Right renal pelvis (tissue), 4 donors: Measurements from ENCODE around the gene PEX1. TPM values are rescaled to one million over a fixed set of nuclear protein-coding genes. Genes with fewer than 3 reads are reported as not detected.
"Not testable (repeated sequence)": the region's sequence is repeated elsewhere in the genome, so short reads cannot be mapped to it uniquely, and the experiment has no call there.

Experiments used
- DNase-seq, 4 donors: peaks; one replicate each; pipeline ENCODE4 v3.0.0-alpha.2; 2013; ENCODE audit warnings: low read depth in 4 of 4, low spot score in 3 of 4, missing footprints in 1 of 4
- polyA plus RNA-seq, 4 donors: library from polyadenylated mRNA; unstranded; fragments of 120-200 nt; gene quantifications; one replicate each; pipeline ENCODE4 v1.2.1, GENCODE V29; 2013; ENCODE audit not compliant: insufficient read length in 4 of 4

The PEX1 gene
- polyA plus RNA-seq, result 10 to 100 TPM; 30.5 to 40.1 (median 35.9) TPM

DNA sequence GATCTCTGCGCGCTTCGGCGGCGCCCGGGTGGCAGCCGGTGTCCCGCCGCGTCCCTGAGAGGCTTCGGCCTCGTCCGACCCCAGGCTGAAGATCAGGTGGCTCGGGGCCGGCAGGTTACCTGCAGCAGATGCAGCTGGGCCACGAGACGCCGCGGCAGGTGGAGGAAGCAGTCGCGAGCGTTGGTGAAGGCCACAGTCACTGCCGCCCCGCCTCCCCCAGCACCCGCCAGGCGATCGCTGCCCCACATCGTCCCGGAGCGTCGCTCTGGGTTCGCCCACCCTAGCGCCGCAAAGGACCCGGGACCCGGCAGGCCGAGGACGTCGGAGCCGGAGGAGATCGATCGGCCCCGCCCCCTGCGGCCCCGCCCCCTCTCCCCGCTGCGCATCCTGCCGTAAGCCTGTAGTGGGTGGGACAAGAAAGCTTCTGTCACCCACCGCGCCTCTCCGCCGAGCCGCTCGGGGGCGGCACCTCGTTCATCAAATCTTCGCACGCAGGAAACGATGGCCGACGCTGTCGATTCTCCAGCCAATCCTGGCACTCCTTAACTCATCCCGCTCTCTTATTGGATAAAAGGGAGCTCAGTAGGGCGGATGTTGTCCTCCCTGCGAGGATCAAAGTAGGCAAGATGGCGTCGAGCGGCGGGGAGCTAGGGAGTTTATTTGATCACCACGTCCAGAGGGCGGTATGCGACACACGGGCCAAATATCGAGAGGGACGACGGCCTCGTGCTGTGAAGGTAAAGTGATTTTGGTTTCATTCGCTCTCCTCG lies at the start of gene PEX1, which contains the start of gene RBM48:
Gene PEX1 (minus strand): TSS at position 333 of the 770 bp plus-strand sequence. CDS start 85 bp downstream, at position 248.
Gene RBM48 (plus strand): TSS at position 608 of the 770 bp plus-strand sequence. CDS start 19 bp downstream, at position 627.
- DNase-seq, result peak; percentile 89 to 98 (median 96)

DNA sequence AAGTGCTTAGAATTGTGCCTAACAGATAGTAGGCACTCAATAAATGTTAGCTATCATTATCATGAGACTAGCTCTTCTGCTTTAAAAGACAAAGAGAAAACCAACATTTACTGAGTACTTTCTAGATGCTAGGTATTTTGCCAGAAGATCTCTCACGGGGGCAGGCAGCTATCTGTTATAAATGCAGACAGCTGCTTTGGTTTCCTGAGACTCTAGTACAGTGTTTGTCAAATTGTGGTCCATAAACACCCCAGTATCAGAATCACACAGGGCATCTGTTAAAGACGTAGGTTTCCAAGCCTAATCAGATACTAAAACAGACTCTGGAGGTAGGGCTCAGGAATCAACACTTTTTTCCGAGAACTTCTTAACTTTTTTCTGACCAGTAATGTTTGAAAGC lies 48.0 kb upstream of the PEX1 start:
- no peak for DNase-seq

- no peak for DNase-seq
Observed at GRCh38 chr7:92569137-92569536, 40.8 kb upstream of the PEX1 start.

- DNase-seq, result no peak
Observed at GRCh38 chr7:92567460-92567859, 39.1 kb upstream of the PEX1 start.

DNA sequence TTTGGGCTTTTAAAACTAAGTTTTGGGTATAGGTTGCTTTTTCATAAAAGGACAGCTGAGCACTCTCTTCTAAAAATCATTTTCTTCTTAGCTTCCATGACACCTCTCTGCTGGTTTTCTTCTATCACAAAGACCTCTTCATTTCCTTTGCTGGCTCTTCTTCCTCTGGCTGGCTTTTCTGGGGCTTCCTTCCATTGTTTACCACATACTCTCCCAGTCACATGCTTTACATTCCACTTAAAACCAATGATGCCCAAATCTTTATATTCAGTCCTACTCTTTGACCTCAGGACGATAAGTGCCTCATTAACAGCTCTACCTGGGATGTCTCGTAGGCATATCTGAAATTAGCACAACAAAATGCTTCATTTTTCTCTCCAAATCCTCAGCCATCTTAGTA lies 35.0 kb upstream of the PEX1 start:
- DNase-seq, result no peak

DNA sequence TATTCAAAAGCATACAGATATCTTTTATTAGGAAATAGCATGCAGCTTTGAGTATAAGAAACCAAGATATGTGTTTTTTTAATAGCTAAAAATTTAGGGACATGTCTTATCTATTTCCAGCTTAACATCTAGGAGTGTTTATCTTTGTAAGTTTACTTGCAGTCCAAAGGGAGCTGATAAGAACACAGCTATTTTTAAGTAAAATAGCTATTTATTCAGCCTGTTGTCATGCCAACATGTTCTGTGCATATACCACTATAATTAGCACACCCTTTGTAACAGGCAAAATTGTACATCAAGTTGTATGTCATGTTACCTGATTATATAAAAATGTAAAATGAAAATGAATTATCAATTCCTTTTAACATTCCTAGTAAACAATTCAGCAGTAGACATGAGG lies 32.3 kb upstream of the PEX1 start:
- DNase-seq, result no peak

GRCh38 chr7:92557808-92558362 lies 29.6 kb upstream of the PEX1 start:
- DNase-seq, result no peak

DNA sequence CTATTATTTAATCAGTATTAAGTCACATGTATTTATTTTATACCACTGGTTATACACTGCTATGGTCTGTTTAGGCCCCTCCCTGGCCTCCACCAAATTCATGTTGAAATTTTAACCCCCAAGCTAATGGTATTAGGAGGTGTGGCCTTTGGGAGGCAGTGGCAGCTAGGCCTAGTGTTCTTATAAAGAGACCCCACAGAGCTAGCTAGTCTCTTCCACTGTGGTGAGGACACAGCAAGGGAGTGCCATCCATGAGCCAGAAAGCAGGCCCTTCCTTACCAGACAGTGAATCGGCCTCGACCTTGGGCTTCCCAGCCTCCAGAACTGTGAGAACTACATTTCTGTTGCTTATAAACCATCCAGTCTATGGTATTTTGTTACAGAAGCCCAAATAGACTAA lies 28.9 kb upstream of the PEX1 start:
- DNase-seq, result no peak

- DNase-seq, result no peak
Observed at GRCh38 chr7:92550194-92550593, 21.9 kb upstream of the PEX1 start.

DNA sequence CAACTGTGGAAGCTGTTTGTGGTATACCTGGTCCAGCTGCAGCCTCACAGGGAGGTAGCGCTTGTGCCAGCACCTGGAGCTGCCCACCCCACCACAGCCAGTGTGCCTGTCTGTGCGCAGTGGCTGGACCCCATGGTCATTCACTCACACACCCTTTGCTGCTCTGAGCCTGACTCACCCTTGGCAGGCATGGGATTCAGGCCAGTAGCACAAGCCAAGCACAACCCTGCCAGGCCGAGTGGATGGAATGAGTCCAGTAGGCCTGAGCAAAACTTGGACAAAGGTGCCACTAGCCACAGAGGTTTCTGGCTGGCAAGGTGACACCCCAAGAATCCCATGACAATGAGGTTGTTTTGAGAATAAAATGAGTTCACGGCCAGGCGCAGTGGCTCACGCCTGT lies 19.3 kb upstream of the PEX1 start:
- DNase-seq, result no peak

- no peak for DNase-seq
Observed at GRCh38 chr7:92546856-92547497, 18.7 kb upstream of the PEX1 start.

GRCh38 chr7:92545116-92545515 lies 16.8 kb upstream of the PEX1 start:
- not testable (repeated sequence) for DNase-seq

DNA sequence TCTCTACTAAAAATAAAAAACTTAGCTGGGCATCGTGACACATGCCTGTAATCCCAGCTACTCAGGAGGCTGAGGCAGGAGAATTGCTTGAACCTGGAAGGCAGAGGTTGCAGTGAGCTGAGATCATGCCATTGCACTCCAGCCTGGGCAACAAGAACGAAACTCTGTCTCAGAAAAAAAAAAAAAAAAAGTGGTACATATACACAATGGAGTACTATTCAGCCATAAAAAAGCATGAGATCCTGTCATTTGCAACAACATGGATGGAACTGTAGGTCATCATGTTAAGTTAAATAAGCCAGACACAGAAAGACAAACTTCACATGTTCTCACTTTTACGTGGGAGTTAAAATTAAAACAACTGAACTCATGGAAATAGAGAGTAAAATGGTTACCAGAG lies 15.2 kb upstream of the PEX1 start:
- DNase-seq, result not testable (repeated sequence)

DNA sequence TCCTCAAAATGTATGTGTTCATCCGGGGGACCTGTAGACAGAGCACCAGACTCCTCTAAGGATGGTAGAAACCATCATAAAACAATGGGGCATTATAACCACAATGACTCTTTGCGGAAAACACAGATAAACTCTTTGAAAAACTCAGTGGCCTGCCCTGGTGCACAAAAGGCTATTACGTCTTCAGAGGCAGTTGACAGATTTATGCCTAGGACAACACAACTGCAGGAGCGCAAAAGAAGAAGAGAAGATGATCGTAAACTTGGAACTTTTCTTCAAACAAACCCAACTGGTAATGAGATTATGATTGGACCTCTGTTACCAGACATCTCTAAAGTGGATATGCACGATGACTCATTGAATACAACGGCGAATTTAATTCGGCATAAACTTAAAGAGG lies 6.3 kb upstream of the PEX1 start:
- DNase-seq, result no peak

DNA sequence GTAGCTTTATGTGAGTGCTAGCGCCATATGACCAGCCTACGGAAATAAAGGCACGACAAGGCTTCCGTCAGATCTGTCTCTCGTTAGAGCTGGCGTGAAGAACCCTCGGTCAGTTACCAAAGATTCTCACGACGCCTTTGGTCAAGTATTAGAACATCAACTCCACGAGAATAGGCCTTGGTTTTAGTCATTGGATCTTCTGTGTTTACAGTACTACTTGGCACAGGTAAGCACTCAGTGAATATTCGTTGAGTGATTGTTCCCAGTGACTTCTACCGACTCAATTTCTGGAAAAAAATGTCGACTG lies 591 bp upstream of the PEX1 start:
- DNase-seq, result no peak

DNA sequence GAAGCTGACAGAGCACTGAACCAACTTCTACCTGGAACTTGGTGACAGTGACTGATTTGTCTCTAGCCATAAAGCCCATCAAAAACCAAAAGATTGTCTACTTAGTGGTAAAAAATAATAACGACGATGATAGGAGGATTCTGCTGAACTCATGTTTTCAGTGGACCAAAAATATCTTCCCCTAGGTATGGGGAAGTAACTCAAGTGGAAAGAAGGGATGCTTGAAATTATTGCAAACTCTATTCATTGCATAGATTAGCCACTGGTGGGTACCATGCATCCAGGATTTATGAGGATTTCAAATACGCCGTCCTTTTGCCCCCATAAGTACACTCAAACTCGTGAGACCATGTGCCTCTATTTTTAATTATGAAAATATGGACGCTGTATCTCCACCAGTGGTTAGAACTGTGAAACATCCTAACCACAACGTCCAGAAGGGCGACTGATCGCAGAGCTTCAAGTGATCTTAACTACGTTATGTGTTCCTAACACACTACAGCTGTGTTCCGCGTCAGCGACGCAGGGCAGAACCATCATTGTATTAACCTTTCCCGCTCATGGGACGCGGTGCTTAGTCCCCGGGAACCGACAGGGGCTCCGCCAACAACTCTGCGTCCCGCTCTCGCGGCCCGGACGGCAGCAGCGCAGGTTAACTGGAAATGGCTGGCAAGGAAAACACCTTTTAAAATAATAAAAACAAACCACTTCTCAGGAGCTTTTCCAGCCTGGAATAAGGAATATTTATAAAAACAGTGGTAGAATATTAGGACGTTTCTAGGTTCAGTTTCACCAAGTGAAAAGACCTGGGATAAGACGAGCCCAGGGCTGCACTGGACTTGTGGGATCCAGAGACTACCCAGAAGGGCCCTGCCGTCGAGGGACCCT lies 776 bp downstream of the PEX1 start:
- DNase-seq, result peak; percentile 5 to 34 (median 29)

GRCh38 chr7:92523110-92523509 lies 5.2 kb downstream of the PEX1 start:
- no peak for DNase-seq

GRCh38 chr7:92520024-92520423 lies 8.3 kb downstream of the PEX1 start:
- no peak for DNase-seq

DNA sequence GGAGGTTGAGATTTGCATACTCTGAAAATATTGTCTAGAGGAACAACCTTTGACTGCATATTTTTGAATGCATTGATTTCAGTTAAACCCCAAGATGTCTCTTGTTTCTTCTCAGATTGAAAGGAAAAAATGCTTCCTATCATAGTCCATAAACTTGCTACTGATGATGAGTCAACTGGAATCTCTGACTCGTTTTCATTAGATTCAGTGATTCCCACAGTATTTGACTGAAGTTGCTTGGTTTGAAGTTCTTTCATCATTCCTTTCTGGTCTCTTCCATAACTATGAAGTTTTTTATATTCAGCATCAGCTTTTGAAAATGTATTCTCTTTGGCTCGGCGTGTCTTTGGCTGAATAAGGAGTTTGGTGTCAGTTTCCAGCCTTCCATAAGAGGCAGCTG lies 10.7 kb downstream of the PEX1 start:
- no peak for DNase-seq

DNA sequence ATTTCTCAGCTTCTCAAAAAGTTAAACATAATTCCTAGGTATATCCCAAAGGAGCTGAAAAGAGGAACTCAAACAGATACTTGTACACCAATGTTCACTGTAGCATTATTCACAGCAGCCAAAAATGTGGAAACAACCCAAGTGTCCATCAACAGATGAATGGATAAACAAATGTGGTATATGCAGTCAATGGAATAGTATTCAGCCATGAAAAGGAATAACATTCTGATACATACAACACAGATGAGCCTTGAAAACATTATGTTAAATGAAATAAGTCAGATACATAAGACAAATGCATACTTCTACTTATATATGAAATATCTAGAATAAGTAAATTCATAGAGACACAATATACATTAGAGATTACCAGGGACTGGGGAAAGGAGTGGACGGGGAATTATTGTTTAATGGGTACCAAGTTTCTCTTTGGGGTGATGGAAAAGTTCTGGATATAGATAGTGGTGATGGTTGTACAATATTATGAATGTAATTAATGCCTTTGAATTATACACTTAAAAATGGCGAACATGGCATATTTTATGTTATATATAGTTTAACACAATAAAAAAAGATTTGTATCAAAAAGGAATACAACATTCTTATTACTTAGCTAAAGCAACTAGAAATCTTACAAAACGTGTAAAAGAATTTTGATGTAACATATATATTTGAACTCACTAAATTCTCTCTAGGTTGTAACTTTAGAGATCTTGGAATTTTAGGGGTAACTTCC lies 15.0 kb downstream of the PEX1 start:
- DNase-seq, result no peak
